Suprapubic skin (tissue), 3 donors: Measurements from ENCODE around the gene STX1A.

Source experiments
- CTCF ChIP-seq, 2 donors: fragments of 200-600 bp in 1 of 2; fragments of 450-650 bp in 1 of 2; sonication (generic) in 1 of 2; IDR thresholded peaks; one replicate each; pipeline ENCODE4 v1.5.1; 2016 to 2019; ENCODE audit warnings: antibody characterized with exemption in 2 of 2, mild to moderate bottlenecking in 1 of 2, moderate library complexity in 1 of 2
- POLR2AphosphoS5 ChIP-seq, 3 donors: sonication (generic); formaldehyde crosslinking; IDR thresholded peaks; one replicate each; pipeline ENCODE4 v1.6.1; 2017; ENCODE audit warnings: antibody characterized with exemption in 3 of 3

GRCh38 chr7:73659983-73660382, 59.5 kb downstream of the STX1A start:
- TF ChIP-seq CTCF (IDR thresholded peaks at IDR 0.05) (no peak), POLR2AphosphoS5 (IDR thresholded peaks at IDR 0.05) (no peak)
